Measurements from ENCODE around the gene ZNF561.
"Not testable (repeated sequence)": the region's sequence is repeated elsewhere in the genome, so short reads cannot be mapped to it uniquely, and the experiment has no call there.

The ZNF561 gene

DNA sequence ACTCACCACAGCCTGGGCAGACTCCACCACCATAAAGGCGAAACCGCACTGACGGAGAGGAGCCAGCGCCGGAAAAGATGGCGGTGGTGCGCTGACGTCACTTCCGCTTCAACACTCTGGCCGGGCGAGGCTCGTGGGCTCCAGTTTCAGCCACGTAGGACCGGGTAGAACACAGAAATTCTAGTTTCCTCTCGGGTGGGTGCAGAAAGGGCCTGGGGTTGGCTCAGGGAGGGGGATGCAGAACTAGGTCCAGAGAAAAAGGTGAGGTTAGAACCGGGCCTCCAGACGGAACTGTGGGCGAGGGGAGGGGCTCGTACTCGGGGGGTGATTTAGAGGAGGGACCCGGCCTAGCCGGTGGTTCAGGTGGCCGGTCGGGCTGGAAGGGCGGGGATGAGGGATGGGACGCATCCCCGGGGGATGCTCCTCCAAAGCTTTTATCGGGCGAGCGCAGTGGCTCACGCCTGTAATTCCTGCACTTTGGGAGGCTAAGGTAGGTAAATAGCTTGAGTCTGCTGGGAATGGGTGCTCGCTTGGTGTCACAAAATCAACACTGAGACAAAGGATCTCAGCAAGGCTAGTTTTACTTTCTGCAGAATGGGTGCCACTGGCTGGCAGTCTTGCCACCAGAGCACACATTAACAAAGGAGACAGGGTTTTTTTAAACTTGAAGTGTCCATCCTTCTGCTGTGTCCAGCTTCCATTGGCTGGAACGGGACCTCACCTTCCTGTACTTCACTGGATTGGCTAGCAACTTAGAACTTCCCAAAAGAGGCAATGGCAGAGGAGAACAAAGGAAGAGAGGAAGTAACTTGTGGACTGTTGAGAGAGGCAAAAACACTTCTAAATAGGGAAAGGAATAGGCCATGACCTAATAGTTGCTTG lies at the start of gene ZNF561:
Gene ZNF561, minus strand, starts transcription at position 77 of the 882 bp plus-strand sequence. CDS start 1,776 bp downstream, outside the sequence.
- DNase-seq = peak; percentile 72

DNA sequence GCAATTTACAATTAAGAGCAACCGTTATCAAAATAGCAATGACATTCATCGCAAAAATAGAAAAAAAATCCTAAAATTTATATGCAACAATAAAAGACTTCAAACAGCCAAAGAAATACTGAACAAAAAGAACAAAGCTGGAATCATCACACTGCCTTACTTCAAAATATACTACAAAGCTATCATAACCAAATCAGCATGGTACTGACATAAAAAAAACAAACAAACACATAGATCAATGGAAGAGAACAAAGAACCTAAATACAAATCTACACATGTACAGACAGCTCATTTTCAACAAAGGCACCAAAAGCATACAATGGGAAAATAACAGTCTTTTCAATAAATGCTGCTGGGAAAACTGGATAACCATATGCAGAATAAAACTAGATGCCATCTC lies 47.5 kb upstream of the ZNF561 start:
- no peak for DNase-seq

DNA sequence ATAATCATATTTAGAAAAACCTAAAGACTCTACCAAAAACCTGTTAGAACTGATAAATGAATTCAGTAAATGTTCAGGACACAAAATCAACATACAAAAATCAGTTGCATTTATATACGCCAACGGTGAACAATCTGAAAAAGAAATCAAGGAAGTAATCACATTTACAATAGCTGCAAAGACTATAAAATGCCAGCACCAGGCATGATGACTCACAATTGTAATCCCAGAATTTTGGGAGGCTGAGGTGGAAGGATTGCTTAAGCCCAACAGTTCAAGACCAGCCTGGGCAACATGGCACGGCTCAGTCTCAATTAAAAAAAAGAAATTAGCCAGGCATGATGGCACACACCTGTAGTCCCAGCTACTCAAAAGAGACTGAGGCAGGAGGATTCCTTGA lies 46.9 kb upstream of the ZNF561 start:
- DNase-seq = no peak

DNA sequence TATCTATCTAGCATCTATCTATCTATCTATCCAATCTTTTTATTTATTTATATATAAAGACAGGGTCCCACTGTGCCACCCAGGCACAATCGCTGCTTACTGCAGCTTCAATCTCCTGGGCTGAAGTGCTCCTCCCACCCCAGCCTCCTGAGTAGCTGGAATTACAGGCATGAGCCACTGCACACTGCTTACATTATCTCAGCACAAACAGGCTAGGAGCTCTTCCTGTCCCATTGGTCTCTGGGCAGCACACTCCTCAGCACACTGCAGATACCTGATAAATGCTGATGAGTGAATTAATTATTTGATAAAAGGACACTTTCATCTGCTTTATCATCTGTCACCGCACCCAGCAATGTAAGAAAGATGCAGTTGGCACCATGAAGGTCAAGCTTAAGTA lies 37.7 kb upstream of the ZNF561 start:
- DNase-seq = no peak

DNA sequence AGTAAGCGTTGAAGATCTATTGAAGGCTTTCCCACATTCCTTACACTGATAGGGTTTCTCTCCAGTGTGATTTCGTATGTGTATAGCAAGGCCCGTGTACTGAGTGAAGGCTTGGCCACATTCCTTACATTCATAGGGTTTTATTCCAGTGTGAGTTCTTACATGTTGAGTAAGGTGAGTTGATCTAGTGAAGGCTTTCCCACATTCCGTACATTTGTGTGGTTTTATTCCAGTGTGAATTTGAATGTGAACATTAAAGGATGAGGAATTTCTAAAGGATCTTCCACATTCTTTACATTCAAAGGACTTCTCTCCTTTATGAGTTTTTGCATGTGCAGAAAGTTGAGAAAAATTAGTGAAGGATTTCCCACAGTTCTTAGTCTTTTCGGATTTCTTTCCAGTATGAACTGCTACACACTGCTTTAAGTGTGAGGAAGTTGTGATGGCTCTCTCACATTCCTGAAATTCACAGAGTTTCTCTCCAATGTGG lies 32.1 kb upstream of the ZNF561 start:
- DNase-seq = not testable (repeated sequence)

DNA sequence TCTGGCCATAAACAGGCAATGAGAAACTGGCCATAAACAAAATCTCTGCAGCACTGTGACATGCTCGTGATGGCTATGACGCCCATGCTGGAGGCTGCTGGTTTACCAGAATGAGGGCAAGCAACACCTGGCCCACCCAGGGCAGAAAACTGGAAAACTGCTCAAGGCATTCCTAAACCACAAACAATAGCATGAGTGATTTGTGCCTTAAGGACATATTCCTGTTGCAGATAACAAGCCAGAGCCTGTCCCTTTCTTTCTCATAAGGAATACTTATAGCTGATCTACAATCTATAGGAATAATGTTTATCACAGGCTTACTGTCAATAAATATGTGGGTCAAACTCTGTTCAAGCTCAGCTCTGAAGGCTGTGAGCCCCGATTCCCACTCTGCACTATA lies 30.4 kb upstream of the ZNF561 start:
- not testable (repeated sequence) for DNase-seq

DNA sequence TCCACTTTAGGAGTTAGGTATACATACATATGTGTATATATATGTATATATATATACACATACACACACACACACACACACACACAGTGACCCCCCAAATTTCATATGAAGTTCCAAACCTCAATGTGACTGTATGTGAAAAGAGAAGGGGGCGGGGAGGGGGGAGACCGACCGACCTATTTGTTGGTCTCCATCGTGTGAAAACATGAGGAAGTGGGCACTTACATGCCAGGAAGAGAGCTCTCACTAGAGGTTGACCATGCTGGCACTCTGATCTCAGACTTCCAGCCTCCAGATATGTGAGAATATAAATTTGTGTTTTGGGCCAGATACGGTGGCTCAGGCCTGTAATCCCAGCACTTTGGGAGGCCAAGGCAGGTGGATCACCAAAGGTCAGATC lies 29.3 kb upstream of the ZNF561 start:
- DNase-seq = no peak

DNA sequence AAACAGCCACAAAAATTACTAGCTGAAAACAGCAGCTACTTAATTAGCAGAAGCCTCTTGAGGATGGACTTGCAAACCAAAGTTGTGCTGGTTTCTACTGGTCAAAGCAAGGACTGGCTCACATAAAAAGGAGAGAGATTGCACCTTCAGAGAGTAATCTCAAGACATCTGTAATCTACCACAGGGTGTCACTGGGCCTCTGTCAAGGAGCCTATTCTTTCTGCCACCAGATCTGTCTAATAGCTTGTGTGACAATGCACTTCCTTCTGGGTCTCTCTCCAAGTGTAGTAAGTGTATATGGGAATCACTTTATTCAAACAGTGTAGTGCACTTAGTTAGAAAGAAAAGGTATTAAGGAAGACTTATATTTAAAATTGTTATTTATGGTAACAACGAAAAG lies 24.4 kb upstream of the ZNF561 start:
- no peak for DNase-seq

DNA sequence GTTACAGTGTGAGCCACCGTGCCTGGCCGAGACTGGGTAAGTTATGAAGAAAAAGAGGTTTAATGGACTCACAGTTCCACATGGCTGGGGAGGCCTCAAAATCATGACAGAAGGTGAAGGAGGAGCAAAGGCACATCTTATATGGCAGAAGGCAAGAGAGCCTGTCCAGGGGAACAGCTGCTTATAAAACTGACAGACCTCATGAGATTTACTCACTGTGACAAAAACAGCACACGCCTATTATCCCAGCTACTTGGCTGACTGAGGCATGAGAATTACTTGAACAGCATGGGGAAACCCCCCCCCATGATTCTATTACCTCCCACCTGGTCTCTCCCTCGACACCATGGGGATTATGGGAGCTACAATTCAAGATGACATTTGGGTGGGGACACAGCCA lies 23.4 kb upstream of the ZNF561 start:
- DNase-seq = no peak

DNA sequence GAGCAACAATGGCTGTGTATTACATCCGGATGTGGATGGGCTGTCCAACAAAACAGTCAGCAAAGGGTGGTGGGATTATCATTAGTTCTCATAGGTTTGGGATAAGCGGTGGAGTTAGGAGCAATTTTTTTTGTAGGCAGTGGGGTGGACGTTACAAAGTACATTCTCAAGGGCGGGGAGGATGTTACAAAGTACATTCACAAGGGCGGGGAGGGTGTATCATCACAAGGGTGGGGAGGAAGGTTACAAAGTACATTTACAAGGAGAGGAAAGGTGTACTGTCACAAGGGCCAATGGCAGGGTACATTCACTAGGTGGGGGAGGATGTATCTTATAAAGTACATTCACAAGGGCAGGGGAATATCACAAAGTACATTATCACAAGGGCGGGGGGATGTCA lies 20.8 kb upstream of the ZNF561 start:
- no peak for DNase-seq

DNA sequence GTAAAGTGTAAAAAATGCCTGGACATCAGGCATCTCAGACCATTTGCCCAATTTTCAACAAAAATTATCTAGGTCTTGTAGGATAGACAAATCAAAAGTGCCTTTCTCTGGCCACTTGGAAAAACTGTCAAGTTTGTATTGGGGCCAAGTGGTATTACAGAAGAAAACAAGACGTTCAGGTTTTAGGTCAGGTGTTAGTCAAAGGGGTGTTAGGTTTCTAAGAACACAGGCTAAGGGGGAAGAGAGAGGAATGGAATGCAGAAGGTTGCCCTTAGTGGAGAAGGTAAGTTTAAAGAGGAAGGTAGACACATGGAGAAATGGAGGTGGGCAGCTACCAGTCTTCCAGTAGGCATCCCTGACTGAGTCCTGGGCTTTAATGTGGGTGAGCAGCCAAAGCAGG lies 19.9 kb upstream of the ZNF561 start:
- DNase-seq = no peak

DNA sequence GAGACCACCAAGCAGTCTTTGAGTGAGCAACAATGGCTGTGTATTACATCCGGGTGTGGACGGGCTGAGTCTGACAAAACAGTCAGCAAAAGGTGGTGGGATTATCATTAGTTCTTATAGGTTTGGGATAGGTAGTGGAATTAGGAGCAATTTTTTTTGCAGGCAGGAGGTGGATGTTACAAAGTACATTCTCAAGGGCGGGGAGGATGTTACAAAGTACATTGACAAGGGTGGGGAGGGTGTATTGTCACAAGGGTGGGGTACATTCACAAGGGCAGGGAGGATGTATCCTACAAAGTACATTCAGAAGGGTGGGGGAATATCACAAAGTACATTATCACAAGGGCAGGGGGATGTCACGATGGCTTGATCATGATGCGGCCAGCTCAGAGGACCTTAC lies 15.0 kb upstream of the ZNF561 start:
- no peak for DNase-seq

DNA sequence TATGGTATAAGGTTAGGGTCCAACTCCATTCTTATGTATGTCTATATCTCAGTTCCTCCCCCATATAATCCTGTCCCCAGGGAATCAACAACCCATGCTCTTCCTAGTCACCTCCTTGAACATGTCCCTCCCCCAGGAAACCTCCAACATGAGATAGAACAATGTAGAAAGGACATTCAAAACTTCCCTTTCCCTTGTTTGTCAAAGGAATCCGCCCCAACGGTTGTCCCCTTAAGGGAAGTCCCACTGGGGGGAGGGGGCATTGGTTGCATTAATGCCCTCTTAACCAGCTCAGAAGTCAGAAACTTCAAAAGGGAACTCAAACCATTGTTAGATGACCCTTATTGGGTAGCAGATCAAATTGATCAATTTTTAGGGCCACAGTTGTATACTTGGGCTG lies 6.8 kb upstream of the ZNF561 start:
- no peak for DNase-seq

DNA sequence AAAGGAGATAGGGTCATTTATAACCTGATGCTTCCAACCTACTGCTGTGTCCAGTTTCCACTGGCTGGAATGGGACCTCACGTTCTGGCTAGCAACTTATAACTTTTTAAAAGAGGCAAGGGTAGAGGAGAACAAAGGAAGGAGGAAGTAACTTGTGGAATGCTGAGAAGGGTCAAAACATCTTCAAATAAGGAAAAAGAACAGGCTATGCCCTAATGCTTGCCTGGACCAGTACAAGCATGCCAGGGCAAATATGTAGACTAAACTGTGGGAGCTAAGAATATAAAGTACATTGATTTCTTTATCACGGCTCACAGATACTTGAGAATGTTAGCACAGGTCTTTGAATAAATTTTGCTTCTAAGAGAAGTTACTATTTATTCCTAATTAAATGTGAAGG lies 1.5 kb upstream of the ZNF561 start:
- DNase-seq = no peak

DNA sequence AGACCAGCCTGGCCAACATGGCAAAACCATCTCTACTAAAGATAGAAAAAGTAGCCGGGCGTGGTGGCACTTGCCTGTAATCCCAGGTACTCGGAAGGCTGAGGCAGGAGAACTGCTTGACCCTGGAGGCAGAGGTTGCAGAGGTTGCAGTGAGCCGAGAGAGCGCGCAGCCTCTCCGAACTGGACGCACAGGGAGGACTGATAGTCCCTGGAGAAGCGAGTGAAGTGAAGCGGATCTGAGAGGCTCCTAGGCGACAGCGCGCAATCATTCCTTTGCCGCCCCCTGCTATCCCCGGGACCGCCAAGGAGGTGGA lies 233 bp downstream of the ZNF561 start:
- DNase-seq = no peak

DNA sequence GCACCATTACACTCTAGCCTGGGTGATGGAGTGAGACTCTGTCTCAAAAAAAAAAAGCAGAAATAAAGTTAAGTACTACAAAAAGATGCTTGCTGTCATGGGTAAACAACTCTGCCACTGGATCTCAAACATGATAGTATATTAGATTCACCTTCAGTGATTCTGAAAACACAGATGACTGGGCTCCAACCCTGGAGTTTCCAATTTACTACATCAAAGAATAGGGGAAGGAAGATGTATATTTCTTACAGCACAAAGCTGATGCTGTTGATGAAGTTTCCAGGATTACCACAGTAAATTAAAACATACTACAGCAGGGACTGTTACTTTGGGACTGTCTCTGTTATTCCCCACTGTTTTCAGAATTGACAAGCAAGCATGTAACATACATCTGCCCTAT lies 5.2 kb downstream of the ZNF561 start:
- no peak for DNase-seq

DNA sequence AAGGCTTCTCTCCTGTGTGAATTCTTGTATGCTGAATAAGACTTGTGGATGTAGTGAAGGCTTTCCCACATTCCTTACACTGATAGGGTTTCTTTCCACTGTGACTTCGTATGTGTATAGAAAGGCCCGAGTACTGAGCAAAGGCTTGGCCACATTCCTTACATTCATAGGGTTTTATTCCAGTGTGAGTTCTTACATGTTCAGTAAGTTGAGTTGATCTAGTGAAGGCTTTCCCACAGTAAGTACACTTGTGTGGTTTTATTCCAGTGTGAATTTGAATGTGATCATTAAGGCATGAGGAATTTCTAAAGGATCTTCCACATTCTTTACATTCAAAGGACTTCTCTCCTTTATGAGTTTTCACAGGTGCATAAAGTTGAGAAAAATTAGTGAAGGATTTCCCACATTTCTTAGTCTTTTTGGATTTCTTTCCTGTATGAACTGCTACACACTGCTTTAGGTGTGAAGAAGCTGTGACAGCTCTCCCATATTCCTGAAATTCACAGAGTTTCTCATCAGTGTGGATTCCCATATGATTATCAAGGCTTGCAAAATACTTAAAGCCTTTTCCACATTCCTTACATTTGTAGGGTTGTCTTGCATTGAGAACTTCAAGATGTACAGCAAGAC lies 10.4 kb downstream of the ZNF561 start:
- no peak for DNase-seq

DNA sequence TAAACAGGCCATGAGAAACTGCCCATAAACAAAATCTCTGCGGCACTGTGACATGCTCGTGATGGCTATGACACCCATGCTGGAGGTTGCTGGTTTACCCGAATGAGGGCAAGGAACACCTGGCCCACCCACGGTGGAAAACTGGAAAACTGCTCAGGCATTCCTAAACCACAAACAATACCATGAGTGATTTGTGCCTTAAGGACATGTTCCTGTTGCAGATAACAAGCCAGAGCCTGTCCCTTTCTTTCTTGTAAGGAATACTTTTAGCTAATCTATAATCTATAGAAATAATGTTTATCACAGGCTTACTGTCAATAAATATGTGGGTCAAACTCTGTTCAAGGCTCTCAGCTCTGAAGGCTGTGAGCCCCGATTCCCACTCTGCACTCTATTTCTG lies 12.1 kb downstream of the ZNF561 start:
- DNase-seq = no peak

DNA sequence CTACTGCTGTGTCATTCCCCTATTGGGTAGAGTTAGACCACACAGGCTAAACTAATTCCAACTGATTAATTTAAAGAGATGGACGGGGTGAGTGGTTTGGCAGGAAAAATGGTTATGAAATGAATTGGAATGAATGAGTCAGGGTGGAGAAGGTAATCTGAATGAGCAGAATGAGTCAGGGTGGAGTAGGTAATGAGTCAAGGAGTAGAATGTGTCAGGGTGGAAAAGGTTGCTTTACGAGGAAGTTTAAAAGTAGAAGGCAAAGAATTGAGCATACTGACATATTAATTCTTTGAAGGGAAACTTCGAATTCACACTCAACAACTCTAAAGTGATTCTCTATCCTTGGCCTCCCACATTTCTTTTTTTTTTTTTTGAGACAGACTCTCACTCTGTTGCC lies 24.0 kb downstream of the ZNF561 start:
- DNase-seq = no peak

DNA sequence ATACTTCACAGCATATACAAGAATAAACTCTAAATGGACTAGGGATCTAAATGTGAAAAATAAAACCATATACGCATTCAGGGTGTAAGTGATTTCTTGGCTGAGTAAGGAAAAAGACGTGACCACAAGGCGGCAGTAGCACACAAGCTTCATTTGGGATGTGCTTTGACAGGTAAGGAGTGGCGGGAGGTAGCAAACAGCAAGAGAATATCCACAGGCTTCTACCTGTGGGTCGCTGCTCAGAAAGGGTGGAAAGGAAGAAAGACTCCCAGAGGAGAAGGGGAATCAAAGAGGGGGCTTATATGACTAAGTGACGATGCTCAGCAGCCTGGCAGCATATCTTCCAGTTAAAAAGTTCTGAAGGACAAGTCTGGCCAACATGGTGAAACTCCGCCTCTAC lies 34.3 kb downstream of the ZNF561 start:
- DNase-seq = peak; percentile 15

DNA sequence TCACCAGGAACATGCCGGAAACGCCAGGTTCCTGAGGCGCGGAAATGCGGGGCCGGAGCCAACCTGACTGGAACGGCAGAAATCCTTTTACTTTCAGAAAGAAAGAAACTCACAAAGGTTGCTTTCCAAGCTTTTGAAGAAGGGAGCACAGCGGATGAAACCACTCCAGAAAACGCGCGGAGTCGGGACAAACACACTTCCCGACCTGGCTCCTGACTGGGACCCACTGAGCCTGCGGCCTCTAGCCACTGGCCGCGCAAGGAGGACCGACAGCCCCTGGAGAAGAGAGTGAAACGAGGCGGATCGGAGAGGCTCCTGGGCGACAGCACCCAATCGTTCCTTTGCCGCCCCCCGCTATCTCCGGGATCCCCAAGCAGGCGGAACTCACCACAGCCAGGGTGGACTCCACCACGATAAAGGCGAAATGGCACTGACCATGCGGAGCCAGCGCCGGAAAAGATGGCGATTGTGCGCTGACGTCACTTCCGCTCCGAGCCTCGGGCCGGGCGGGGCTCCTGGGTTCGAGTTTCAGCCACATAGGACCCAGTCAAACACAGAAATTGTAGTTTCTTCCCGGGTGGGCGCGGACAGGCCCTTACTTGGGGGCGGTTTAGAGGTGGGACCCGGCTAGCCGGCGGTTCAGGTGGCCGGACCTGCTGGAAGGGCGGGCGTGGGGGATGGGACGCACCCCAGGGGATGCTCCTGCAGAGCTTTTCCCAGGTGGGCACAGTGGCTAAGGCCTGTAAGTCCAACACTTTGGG lies 36.8 kb downstream of the ZNF561 start, which contains the start of gene ZNF121:
Gene ZNF121, minus strand, starts transcription at position 432 of the 761 bp plus-strand sequence. CDS start 16,407 bp downstream, outside the sequence.
- peak; percentile 70 for DNase-seq

DNA sequence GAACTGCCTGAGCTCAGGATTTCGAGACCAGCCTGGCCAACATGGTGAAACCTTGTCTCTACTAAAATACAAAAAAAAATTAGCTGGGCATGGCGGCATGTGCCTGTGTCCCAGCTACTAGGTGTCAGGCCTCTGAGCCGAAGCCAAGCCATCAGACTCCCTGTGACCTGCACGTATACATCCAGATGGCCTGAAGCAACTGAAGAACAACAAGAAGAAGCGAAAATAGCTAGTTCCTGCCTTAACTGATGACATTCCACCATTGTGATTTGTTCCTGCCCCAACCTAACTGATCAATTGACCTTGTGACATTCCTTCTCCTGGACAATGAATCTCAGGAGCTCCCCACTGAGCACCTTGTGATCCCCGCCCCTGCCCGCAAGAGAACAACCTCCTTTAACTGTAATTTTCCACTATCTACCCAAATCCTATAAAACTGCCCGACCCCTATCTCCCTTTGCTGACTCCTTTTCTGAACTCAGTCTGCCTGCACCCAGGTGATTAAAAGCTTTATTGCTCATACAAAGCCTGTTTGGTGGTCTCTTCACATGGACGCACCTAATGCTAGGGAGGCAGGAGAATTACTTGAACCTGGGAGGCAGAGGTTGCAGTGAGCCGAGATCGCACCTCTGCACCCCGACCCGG lies 38.8 kb downstream of the ZNF561 start:
- DNase-seq = not testable (repeated sequence)

DNA sequence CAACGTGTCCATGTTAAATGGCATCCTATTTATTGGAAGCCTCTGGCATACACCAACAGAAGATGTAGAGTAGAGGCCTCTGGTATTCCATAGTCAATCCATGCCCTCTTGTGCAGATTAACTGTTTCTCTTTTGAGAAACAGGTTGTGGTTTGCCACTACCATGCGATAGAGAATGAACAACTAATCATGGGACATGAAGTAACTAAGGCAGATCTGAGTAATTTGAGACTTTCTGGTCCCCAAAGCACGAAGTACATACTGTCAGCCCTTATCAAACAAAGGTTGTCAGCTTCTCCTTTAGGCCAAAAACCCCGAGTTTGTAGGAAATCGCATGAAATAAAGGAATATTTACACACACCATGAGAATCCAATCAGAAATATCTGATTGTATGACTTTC lies 40.3 kb downstream of the ZNF561 start:
- no peak for DNase-seq
